ENCODE data around the gene ZBTB33. TPM values are rescaled to one million over a fixed set of nuclear protein-coding genes. Genes with fewer than 3 reads are reported as not detected.

ZBTB33 gene
- total and polyA plus RNA-seq, 2 of the 13 experiments (the other 11 are each of a cell fraction or from before 2014, with no cell fraction given): 6.5 to 20.2 TPM

GRCh38 chrX:120250522-120251271, at the start of gene ZBTB33 (continued):
- TF ChIP-seq AGO1 (IDR thresholded peaks at IDR 0.05; ENCODE audit: low read depth, low read length, poor library complexity, severe bottlenecking) (no peak), CHD2 (IDR thresholded peaks at IDR 0.05; ENCODE audit: low read depth, low read length) (no peak), TP53 (CRISPR knock-in tag; conservative IDR thresholded peaks at IDR 0.05) (no peak), CBX5 (CRISPR knock-in tag; IDR thresholded peaks at IDR 0.05; ENCODE audit: borderline replicate concordance) (no peak), TGIF2 (CRISPR knock-in tag; IDR thresholded peaks at IDR 0.05) (no peak), DR1 (CRISPR knock-in tag; IDR thresholded peaks at IDR 0.05) (0 out of 2 replicates have a peak, but pooled peaks have one; percentile 25), ZNF260 (CRISPR knock-in tag; IDR thresholded peaks at IDR 0.05; ENCODE audit: borderline replicate concordance, low read depth) (no peak), ZSCAN30 (CRISPR knock-in tag; IDR thresholded peaks at IDR 0.05) (no peak), ZNF841 (CRISPR knock-in tag; IDR thresholded peaks at IDR 0.05; ENCODE audit: borderline replicate concordance) (no peak), AHR (CRISPR knock-in tag; IDR thresholded peaks at IDR 0.05) (no peak), SPEN (CRISPR knock-in tag; IDR thresholded peaks at IDR 0.05; ENCODE audit: low read depth) (peak; percentile 71; the same call in 1 of the 2 replicates), ZNF619 (CRISPR knock-in tag; IDR thresholded peaks at IDR 0.05) (no peak), ZBTB39 (CRISPR knock-in tag; IDR thresholded peaks at IDR 0.05) (no peak), ZNF263 (CRISPR knock-in tag; IDR thresholded peaks at IDR 0.05) (no peak), MYNN (CRISPR knock-in tag; IDR thresholded peaks at IDR 0.05; ENCODE audit: low read depth) (no peak), SYNCRIP (IDR thresholded peaks at IDR 0.05; ENCODE audit: insufficient read depth, low read depth, low read length) (no peak), ZNF234 (CRISPR knock-in tag; conservative IDR thresholded peaks at IDR 0.05) (no peak), ZNF281 (CRISPR knock-in tag; IDR thresholded peaks at IDR 0.05; ENCODE audit: borderline replicate concordance) (no peak), SMAD9 (CRISPR knock-in tag; IDR thresholded peaks at IDR 0.05) (no peak), KDM3A (CRISPR knock-in tag; IDR thresholded peaks at IDR 0.05; ENCODE audit: low read depth) (no peak), GATA4 (IDR thresholded peaks at IDR 0.05; ENCODE audit: borderline replicate concordance, low read depth) (no peak), ZIK1 (CRISPR knock-in tag; IDR thresholded peaks at IDR 0.05; ENCODE audit: borderline replicate concordance, low read depth) (peak; percentile 80; the same call in 1 of the 2 replicates), THAP8 (CRISPR knock-in tag; IDR thresholded peaks at IDR 0.05; ENCODE audit: borderline replicate concordance) (no peak), PHF8 (CRISPR knock-in tag; IDR thresholded peaks at IDR 0.05) (peak; percentile 78), ZNF383 (CRISPR knock-in tag; IDR thresholded peaks at IDR 0.05; ENCODE audit: borderline replicate concordance) (no peak), ATF7 (IDR thresholded peaks at IDR 0.05) (no peak), ATF7 (CRISPR knock-in tag; IDR thresholded peaks at IDR 0.05) (no peak)

All from HepG2 (cell line).